Stimulated activated CD8-positive, alpha-beta memory T cell treated with anti-CD3 and anti-CD28 coated beads, Interleukin-15, amount 100 ng/mL, for 24 hours (primary cell): ENCODE results near the gene ATP12A.

ENCODE experiments used
- DNase-seq: peaks from one replicate; pipeline ENCODE4 v3.0.0-alpha.2; 2020; ENCODE audit warnings: low read depth

ATP12A gene

DNA sequence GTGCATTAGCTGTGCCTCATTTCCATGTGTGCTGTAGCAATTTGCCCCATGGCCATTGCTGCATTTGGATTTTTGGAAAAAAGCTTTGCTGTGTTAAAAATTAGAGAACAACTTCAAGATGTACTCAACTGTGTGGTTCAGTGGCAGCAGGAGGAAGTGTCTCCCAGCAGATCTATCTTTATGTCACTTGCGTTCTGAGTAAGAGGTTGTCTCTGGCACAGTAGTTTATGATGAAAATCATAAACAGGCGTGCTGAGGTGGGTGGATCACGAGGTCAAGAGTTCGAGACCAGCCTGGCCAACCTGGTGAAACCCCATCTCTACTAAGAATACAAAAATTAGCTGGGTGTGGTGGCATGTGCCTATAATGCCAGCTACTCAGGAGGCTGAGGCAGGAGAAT is 54.7 kb downstream of the ATP12A start:
- no peak for DNase-seq

DNA sequence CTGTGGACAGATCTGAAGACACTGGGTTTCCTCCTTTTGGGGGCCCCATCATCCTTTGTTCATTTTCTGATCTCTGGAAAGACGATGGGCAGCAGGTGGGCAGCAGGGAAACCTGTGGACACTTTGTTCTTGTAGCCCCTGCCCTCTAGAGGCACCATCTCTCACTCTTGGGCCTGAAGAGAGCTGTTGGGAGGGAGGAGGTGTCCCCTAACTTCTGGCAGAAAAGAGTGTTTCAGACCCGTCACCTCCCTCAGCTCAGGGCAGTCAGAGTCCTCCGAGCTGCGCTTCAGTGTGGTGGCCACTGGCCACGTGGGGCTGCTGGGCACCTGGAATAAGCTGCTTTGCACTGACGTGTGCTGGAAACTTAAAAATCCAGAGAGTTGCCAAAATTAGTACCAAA is 56.8 kb downstream of the ATP12A start:
- no peak for DNase-seq

DNA sequence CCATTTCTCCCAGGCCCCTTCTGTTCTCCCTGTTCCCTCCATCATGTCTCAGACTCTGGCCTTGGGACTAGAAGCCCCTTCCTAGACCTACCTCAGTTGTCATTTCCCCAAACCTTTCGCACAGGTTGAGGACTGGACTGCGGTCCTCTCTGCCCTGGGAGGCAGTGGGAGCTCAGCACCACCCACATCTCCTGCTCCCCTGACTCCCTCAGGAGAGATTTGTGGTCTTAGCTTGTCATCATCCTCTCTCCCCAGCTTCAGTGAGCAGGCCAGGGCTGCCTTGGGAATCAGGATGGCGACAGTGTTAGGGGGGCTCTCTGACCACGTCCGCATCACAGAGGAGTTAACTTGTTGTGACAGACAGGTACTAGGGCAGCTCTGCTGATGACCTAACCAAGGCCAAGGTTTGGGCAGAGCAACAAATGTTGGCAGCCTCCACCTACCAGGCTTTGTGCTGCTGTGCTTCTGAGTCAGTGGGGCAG is 58.2 kb downstream of the ATP12A start:
- no peak for DNase-seq

DNA sequence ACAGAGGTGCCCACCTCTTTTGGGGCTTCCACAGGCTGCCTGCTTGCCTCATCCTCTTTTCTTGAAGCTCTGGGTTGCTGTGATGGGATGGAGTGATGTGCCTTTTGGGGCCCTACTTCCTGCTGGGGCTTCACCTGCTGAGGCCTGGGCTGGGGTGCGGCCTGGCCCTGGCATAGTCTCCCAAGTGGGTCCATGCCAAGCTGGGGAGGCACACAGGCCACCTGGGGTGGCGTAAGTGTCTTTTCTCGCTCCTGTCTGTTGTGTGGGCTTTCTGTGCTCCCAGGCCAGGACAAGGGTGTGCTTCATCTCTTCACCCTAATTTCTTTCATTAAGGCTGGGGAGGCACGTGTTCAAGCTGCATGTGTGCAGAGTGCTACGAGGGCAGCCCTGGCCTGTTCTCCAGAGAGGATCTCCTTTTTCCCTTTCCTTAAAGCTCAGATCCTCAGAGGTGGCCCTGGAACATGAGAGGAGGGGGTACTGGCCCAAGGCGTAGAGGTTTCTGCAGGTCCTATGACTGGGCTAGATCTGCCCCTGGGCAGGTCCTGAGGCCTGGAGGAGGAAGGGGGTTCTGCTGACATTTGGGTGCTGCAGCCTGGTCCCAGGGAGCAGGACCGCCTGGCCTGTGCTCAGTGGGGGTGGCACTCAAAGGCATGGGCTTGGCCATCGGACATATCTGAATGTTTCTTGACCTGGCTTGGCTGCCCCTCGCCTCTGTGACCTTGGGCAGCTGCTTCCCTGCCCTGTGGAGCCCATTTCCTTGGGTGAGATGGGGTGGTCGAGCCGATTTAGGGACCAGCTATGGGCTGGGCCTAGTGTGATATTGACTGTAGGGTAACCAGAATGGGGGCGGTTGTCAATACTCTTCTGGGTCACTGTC is 60.0 kb downstream of the ATP12A start:
- no peak for DNase-seq

DNA sequence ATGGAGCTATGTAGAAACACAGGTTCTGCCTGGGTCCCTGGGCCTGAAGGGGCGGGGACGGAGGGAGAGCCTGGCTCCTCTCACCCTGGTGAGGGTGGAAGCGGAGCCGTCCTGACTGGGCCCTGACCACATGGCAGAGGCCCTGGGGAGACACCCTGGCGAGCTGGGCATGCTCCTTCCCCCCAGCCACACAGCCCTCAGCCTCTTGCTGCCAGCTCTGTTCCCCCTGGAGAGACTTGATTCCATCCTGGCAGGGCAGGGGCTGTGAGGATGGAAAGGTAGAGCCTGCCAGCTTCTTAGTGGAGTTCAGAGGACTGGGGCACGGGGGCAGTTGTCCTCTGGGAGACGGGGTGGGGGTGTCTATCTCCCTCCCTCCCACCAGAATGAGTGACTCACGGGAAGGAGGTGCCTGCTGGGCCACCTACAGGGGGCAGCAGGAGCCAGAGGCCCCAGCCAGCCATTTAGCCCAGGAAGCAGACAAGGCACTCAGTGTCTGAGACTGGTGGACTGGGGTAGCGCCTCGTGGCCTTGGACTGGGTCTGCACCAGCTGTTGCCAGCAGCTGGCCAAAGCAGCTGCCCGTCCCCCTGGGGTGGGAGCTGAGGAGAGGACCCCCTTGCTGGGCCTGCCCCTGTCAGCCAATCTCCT is 60.9 kb downstream of the ATP12A start:
- DNase-seq, result no peak

DNA sequence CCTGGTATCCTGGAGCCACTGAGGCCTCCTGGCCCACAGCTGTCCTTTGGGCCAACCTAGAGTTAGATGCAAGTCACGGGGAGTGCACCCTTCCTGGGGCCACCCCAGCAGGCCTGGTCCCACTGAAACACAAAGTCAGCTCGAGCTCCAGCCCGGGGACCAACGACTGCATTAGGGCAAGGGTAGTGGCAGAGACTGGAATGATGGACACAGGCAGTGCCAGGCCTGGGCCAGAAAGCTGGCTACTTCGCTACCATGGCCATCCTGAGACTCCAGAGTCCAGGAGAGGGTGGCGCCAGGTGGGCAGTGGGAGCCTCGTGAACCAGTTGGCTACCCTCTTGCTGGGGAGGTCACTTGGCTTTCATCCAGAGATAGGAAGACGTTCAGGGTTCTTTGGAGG is 61.6 kb downstream of the ATP12A start:
- DNase-seq, result no peak

DNA sequence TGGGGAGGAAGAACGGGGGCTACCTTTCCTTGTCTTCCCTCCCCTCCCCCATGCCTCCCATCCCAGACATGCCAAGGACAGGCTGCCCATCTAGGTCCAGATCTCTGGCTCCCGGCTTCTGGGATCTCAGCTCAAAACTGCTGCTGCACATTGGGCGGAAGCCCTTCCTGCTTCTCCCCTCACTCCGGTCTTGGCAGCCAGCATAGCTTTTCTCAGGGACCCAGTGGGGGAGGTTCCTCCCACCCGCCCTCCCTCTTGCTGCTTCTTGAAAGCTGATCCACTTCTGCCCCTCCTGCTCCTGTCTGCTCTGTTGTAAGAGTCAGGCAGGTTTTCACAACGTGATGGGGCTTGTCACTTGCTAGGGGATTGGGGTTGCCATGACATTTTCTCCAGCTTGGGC is 62.1 kb downstream of the ATP12A start:
- DNase-seq, result no peak

DNA sequence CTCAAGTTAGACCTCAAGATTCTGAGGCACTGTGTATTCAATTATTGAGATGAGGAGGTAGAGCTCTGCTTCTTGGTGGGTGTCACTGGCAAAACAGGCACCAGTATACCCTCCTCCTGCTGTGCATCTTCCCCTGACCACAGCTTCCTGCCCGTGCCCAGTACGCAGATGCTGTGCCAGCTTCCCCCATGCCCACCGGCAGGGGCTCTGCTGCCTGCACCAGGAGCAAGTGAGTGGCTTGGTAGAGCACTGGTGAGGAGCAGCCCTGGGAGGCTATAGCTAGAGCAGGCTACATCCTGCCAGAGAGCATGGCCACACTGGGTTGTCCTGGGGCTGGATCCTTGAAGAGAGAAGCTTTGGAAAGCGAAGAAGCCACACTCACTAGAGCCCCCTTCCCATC is 62.8 kb downstream of the ATP12A start:
- no peak for DNase-seq

DNA sequence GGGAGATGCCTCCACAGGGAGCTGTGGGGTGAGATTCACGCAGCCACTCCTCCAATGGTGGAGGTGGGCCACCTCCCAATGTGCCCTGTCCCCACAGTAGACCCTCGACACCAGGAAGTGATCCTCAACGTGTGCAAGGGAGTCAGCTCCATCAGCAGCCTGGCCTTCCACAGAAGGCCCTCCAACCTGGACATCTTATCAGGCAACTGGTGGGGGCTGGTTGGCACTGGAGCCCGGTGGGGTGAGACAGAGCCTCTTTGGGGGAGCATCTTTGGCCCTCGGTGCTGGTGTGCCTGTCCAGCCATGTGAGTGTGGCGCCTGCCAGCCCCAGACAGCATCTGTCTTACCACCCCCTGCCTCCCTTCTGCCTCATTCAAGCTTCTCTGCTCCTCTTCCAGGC is 64.0 kb downstream of the ATP12A start:
- DNase-seq, result no peak

DNA sequence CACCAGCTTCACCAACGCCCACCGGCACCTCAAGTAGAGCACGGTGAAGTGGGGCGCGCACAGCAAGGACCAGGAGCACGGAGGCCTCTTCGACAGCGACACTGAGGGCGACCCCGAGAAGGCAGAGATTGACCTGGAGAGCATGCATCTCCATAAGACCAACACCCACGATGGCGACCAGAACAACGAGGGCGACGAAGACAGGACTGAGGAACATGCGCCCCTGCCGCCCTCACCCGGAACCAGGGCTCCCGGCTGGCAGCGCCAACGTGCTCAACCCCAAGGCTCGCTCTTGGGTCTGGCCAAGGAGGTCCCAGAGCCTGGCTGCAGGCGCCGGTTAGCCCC is 65.3 kb downstream of the ATP12A start:
- DNase-seq, result no peak

DNA sequence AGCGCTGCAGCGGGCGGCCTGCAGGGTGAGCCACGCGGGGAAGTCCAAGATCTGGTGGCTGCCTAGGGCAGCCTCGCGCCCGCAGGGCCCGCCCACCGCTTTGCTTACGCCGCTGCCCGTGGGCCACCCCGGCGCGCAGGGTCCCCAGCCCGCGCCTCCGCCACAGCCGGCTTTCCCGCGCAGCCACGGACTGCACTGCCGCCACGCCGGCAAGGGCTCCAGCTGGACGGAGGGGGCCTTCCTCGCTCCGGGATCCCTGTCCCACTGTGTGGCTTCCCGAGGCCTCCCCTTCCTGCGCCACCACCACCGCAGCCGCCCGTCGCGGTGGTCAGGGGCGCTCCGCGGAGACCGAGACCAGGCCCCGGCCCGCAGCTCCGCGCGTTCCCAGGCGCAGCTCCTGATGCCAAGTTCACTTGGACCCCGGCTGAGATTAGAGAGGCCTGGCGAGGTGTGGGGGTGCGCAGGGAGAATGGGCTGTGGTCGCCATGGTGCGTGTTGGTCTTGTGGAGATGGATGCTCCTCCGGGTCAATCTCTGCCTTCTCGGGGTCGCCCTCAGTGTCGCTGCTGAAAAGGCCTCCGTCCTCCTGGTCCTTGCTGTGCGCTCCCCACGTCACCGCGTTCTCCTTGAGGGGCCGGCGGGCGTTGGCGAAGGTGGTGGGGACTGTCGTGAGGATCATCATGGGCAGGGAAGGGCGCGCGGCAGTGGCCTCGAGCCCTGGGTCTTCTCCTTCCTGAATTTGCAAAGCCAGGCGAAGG is 65.8 kb downstream of the ATP12A start:
- DNase-seq, result no peak

DNA sequence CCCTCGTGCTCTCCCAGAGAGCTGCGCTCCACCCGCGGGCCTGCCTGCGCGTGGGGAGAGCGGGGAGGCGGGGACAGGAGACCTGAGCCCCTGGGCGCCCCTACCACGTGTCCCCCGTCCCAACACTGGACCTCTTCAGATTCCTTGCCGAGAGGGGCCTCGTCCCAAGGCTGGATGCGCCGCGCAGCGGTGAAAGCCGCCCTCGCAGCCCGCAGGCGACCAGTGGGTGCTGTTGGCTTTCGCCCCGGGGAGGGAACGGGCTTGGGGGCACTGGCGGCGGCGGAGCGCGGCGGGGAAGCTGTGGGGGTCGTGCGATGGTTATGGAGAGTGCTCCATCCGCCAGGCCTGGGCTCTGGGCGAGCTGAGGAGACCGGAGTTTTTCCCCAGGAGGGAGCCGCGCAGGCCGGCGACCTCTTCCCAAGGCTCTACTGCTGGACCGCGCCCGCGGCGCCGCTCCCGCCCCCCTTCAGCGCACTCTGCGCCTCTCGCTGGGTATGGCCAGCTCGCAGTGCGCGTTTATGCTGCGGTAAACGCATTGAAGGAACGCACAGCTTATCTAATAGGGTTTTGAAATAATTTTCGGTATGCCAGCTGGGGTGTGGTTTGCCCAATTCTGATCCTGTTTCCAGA is 66.5 kb downstream of the ATP12A start:
- DNase-seq, result no peak

DNA sequence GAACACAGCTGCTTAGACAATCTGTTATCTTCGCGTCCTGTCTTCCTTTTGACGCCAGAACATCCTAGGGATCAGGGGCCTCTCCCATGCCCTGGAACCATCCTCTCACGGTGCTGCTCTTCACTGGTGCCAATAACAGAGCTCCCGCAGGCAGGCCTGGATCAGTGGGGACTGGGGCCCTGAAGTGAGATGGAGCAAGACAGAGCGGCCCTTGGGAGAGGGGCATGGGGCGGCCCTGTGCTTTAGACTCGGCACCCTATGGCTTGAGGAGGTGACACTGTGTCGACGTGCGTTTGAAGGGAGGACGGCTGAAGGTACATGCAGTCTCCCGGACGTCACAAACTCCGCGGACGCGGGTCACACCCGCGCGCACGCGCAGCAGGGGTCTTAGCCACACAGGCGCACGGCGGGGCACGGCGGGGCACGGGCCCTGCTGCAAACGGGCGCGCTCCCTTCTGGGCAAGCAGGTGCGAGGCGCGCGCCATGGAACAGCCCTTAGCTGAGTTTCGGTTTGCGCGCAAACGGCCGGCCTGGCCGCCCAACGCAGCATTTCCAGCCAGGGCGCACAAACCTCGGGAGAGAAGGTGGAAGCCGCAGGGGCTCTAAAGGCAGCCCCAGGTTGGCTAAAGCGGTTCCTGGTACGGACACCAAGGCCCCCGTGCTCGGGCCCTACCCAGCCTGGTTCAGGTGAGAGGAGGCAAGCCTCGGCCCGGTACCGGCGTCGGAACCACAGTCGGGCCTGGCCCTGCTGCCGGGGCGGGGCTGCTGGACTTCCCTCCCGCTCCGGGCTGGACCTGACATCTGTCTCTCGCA is 67.2 kb downstream of the ATP12A start:
- DNase-seq, result no peak

DNA sequence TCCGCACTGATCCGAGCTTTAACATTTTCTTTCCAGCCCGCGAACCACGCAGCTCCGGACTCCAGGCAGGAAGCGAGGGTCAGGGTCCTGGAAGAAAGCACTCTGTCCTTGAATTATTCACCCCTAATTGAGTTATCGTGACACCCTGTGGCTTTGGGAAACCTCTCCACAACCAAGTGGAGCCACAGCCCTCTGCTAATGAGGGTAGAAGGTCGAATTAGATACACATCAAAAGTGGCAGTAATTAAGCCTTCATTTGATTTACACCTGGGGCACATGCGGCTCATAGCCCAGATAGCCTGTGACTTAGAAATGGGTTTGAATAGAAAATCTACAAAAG is 67.8 kb downstream of the ATP12A start:
- DNase-seq, result no peak

DNA sequence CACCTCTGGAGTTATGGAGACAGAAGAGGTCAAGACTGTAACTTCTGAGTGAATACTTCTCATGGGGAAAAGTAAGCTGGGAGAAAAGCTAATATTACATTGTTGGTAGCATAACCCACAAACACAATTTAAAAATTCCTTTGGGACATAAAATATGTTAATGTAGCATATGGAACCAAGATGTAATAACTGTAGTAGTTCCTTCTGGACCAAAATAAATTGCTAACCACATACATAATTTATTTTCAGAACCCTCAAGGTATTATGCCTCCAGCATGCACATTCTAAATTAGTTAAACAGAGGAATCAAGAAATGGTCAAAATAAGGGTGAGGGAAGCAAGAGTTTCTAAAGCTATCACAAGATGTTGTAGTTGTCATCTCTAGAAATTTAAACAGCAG is 79.0 kb downstream of the ATP12A start:
- no peak for DNase-seq
